Measurements from ENCODE around the gene XXYLT1.
A peak's percentile ranks its signal among the peaks of the same experiment; 100 is the strongest.

The XXYLT1 gene

GRCh38 chr3:195156286-195156890, 114.6 kb downstream of the XXYLT1 start:
- TF ChIP-seq TAF1 (IDR thresholded peaks at IDR 0.05; ENCODE audit: borderline replicate concordance, low read depth, low read length), result no peak
- TF ChIP-seq POLR2A (IDR thresholded peaks at IDR 0.05; ENCODE audit: low read depth, low read length), result no peak
- no peak for TF ChIP-seq POLR2AphosphoS5 (IDR thresholded peaks at IDR 0.05; ENCODE audit: low read depth, low read length)
- FAIRE-seq (no peak), DNase-seq (ENCODE audit: insufficient read length) (no peak)

- TF ChIP-seq POLR2AphosphoS5 (IDR thresholded peaks at IDR 0.05; ENCODE audit: low read depth, low read length), result no peak
- TF ChIP-seq POLR2A (IDR thresholded peaks at IDR 0.05; ENCODE audit: low read depth, low read length), result no peak
- TF ChIP-seq TAF1 (IDR thresholded peaks at IDR 0.05; ENCODE audit: borderline replicate concordance, low read depth, low read length), result no peak
- FAIRE-seq, result no peak
These were observed 115.3 kb downstream of the XXYLT1 start for GRCh38 chr3:195155570-195156241.

GRCh38 chr3:195154793-195155535, 116.0 kb downstream of the XXYLT1 start:
- TF ChIP-seq TAF1 (IDR thresholded peaks at IDR 0.05; ENCODE audit: borderline replicate concordance, low read depth, low read length) (no peak), POLR2A (IDR thresholded peaks at IDR 0.05; ENCODE audit: low read depth, low read length) (0 out of 2 replicates have a peak, but pooled peaks have one; percentile 29)
- DNase-seq (ENCODE audit: insufficient read length) (peak; percentile 50), FAIRE-seq (peak; percentile 30)

More at GRCh38 chr3:195155570-195156241, 115.3 kb downstream of the XXYLT1 start:
- no peak for DNase-seq (ENCODE audit: insufficient read length)

GRCh38 chr3:195154111-195154791, 116.7 kb downstream of the XXYLT1 start:
- TF ChIP-seq POLR2A (IDR thresholded peaks at IDR 0.05; ENCODE audit: low read depth, low read length) (no peak), POLR2AphosphoS5 (IDR thresholded peaks at IDR 0.05; ENCODE audit: low read depth, low read length) (no peak), TAF1 (IDR thresholded peaks at IDR 0.05; ENCODE audit: borderline replicate concordance, low read depth, low read length) (no peak)

GRCh38 chr3:195153653-195154052, 117.3 kb downstream of the XXYLT1 start:
- FAIRE-seq (no peak), DNase-seq (ENCODE audit: insufficient read length) (no peak)

More at GRCh38 chr3:195154111-195154791, 116.7 kb downstream of the XXYLT1 start:
- no peak for DNase-seq (ENCODE audit: insufficient read length)
- no peak for FAIRE-seq

GRCh38 chr3:195153130-195153529, 117.8 kb downstream of the XXYLT1 start:
- DNase-seq (ENCODE audit: insufficient read length) (no peak), FAIRE-seq (no peak)
- no peak for TF ChIP-seq POLR2AphosphoS5 (IDR thresholded peaks at IDR 0.05; ENCODE audit: low read depth, low read length)

More at GRCh38 chr3:195153653-195154052, 117.3 kb downstream of the XXYLT1 start:
- no peak for TF ChIP-seq POLR2A (IDR thresholded peaks at IDR 0.05; ENCODE audit: low read depth, low read length)
- no peak for TF ChIP-seq POLR2AphosphoS5 (IDR thresholded peaks at IDR 0.05; ENCODE audit: low read depth, low read length)
- no peak for TF ChIP-seq TAF1 (IDR thresholded peaks at IDR 0.05; ENCODE audit: borderline replicate concordance, low read depth, low read length)

- TF ChIP-seq POLR2A (IDR thresholded peaks at IDR 0.05; ENCODE audit: low read depth, low read length) (no peak), POLR2AphosphoS5 (IDR thresholded peaks at IDR 0.05; ENCODE audit: low read depth, low read length) (no peak), TAF1 (IDR thresholded peaks at IDR 0.05; ENCODE audit: borderline replicate concordance, low read depth, low read length) (no peak)
- no peak for DNase-seq (ENCODE audit: insufficient read length)
- no peak for FAIRE-seq
These were observed 119.0 kb downstream of the XXYLT1 start for GRCh38 chr3:195151866-195152541.

GRCh38 chr3:195151402-195151801, 119.6 kb downstream of the XXYLT1 start:
- FAIRE-seq (no peak), DNase-seq (ENCODE audit: insufficient read length) (no peak)
- TF ChIP-seq TAF1 (IDR thresholded peaks at IDR 0.05; ENCODE audit: borderline replicate concordance, low read depth, low read length) (no peak), POLR2A (IDR thresholded peaks at IDR 0.05; ENCODE audit: low read depth, low read length) (no peak), POLR2AphosphoS5 (IDR thresholded peaks at IDR 0.05; ENCODE audit: low read depth, low read length) (no peak)

- FAIRE-seq (peak; percentile 44), DNase-seq (ENCODE audit: insufficient read length) (no peak)
- TF ChIP-seq TAF1 (IDR thresholded peaks at IDR 0.05; ENCODE audit: borderline replicate concordance, low read depth, low read length), result peak; percentile 84
- TF ChIP-seq POLR2AphosphoS5 (IDR thresholded peaks at IDR 0.05; ENCODE audit: low read depth, low read length), result peak; percentile 80
- TF ChIP-seq POLR2A (IDR thresholded peaks at IDR 0.05; ENCODE audit: low read depth, low read length), result no peak; the same call in 1 of the 2 replicates
These were observed 120.5 kb downstream of the XXYLT1 start for GRCh38 chr3:195150181-195151118.
